Neural crest cell (in vitro differentiated cells): ENCODE data around the gene GTF2H2. TPM values are rescaled to one million over a fixed set of nuclear protein-coding genes. Genes with fewer than 3 reads are reported as not detected.
"Not testable (repeated sequence)": the region's sequence is repeated elsewhere in the genome, so short reads cannot be mapped to it uniquely, and the experiment has no call there.

Source experiments
- DNase-seq: peaks from one replicate; pipeline ENCODE4 v3.0.0; 2021; ENCODE audit warnings: low read depth, mixed read lengths, low spot score
- H3K27ac Mint-ChIP-seq: one replicate; pipeline ENCODE4 v1.8.0; 2021; ENCODE audit warnings: mild to moderate bottlenecking, mixed read lengths; ENCODE audit not compliant: unreplicated experiment
- H3K27me3 Mint-ChIP-seq: 2 replicates; pipeline ENCODE4 v1.8.0; 2021; ENCODE audit warnings: low read depth, mild to moderate bottlenecking, mixed read lengths
- H3K36me3 Mint-ChIP-seq: 2 replicates; pipeline ENCODE4 v1.8.0; 2021; ENCODE audit warnings: low read depth, mild to moderate bottlenecking, mixed read lengths
- H3K4me1 Mint-ChIP-seq: 2 replicates; pipeline ENCODE4 v1.8.0; 2021; ENCODE audit warnings: mixed read lengths
- H3K4me3 Mint-ChIP-seq: one replicate; pipeline ENCODE4 v1.8.0; 2021; ENCODE audit warnings: mild to moderate bottlenecking, mixed read lengths
- H3K9me3 Mint-ChIP-seq: 2 replicates; pipeline ENCODE4 v1.8.0; 2021; ENCODE audit warnings: mixed read lengths
- long read RNA-seq: library from polyadenylated mRNA; unstranded; transcript quantifications from one replicate; pipeline ENCODE4 v2.0.0, GENCODE V29; 2020
- total RNA-seq: library from RNA; stranded (reverse); gene quantifications from 2 replicates; pipeline ENCODE4 v1.2.1, GENCODE V29; 2021

Gene GTF2H2
- total RNA-seq = 42.0 and 46.5 TPM in 2 replicates
- long read RNA-seq, full-length matches to known transcripts = 12 of 84 reads
- long read RNA-seq, partial matches to known transcripts = 16 of 84 reads
- long read RNA-seq, other reads (novel, unspliced or antisense) = 56 of 84 reads

GRCh38 chr5:71067262-71067928 is at the start of gene GTF2H2:
Gene GTF2H2, minus strand, starts transcription at chr5:71067676. Its CDS starts 4,913 bp downstream, at chr5:71062763.
- H3K27me3 Mint-ChIP-seq, H3K4me1 Mint-ChIP-seq, H3K36me3 Mint-ChIP-seq, H3K27ac Mint-ChIP-seq, DNase-seq, H3K9me3 Mint-ChIP-seq, H3K4me3 Mint-ChIP-seq: not testable (repeated sequence)

- not testable (repeated sequence) for H3K36me3 Mint-ChIP-seq
These were observed 42.3 kb upstream of the GTF2H2 start for GRCh38 chr5:71109730-71110275.

GRCh38 chr5:71099996-71100395 is 32.5 kb upstream of the GTF2H2 start:
- H3K36me3 Mint-ChIP-seq = not testable (repeated sequence)

More at GRCh38 chr5:71109730-71110275, 42.3 kb upstream of the GTF2H2 start:
- not testable (repeated sequence) for DNase-seq, H3K4me1 Mint-ChIP-seq, H3K27ac Mint-ChIP-seq, H3K9me3 Mint-ChIP-seq, H3K4me3 Mint-ChIP-seq, H3K27me3 Mint-ChIP-seq

GRCh38 chr5:71097930-71098203 is 30.4 kb upstream of the GTF2H2 start:
- H3K4me1 Mint-ChIP-seq, DNase-seq: not testable (repeated sequence)

More at GRCh38 chr5:71099996-71100395, 32.5 kb upstream of the GTF2H2 start:
- H3K9me3 Mint-ChIP-seq, H3K27me3 Mint-ChIP-seq, DNase-seq, H3K4me1 Mint-ChIP-seq, H3K4me3 Mint-ChIP-seq, H3K27ac Mint-ChIP-seq: not testable (repeated sequence)

GRCh38 chr5:71097173-71097929 is 29.9 kb upstream of the GTF2H2 start:
- H3K36me3 Mint-ChIP-seq, H3K27ac Mint-ChIP-seq, H3K4me1 Mint-ChIP-seq, H3K27me3 Mint-ChIP-seq, DNase-seq, H3K4me3 Mint-ChIP-seq, H3K9me3 Mint-ChIP-seq: not testable (repeated sequence)

More at GRCh38 chr5:71097930-71098203, 30.4 kb upstream of the GTF2H2 start:
- not testable (repeated sequence) for H3K27ac Mint-ChIP-seq, H3K36me3 Mint-ChIP-seq, H3K4me3 Mint-ChIP-seq, H3K9me3 Mint-ChIP-seq, H3K27me3 Mint-ChIP-seq

- not testable (repeated sequence) for H3K27ac Mint-ChIP-seq, DNase-seq, H3K4me1 Mint-ChIP-seq, H3K9me3 Mint-ChIP-seq, H3K4me3 Mint-ChIP-seq, H3K27me3 Mint-ChIP-seq, H3K36me3 Mint-ChIP-seq
These were observed 22.3 kb upstream of the GTF2H2 start for GRCh38 chr5:71089773-71090172.

GRCh38 chr5:71088754-71089153 is 21.3 kb upstream of the GTF2H2 start:
- H3K27ac Mint-ChIP-seq, H3K36me3 Mint-ChIP-seq, DNase-seq, H3K4me3 Mint-ChIP-seq, H3K9me3 Mint-ChIP-seq, H3K4me1 Mint-ChIP-seq, H3K27me3 Mint-ChIP-seq: not testable (repeated sequence)

- not testable (repeated sequence) for H3K36me3 Mint-ChIP-seq, H3K4me3 Mint-ChIP-seq, H3K27ac Mint-ChIP-seq, H3K9me3 Mint-ChIP-seq, H3K27me3 Mint-ChIP-seq, DNase-seq, H3K4me1 Mint-ChIP-seq
These were observed 18.7 kb upstream of the GTF2H2 start for GRCh38 chr5:71086145-71086544.

GRCh38 chr5:71084280-71085063 is 17.0 kb upstream of the GTF2H2 start:
- H3K4me3 Mint-ChIP-seq, DNase-seq, H3K27ac Mint-ChIP-seq, H3K27me3 Mint-ChIP-seq, H3K36me3 Mint-ChIP-seq, H3K9me3 Mint-ChIP-seq, H3K4me1 Mint-ChIP-seq: not testable (repeated sequence)

GRCh38 chr5:71082898-71083297 is 15.4 kb upstream of the GTF2H2 start:
- not testable (repeated sequence) for H3K4me1 Mint-ChIP-seq, H3K4me3 Mint-ChIP-seq, DNase-seq, H3K27ac Mint-ChIP-seq, H3K36me3 Mint-ChIP-seq, H3K27me3 Mint-ChIP-seq, H3K9me3 Mint-ChIP-seq

GRCh38 chr5:71082340-71082739 is 14.9 kb upstream of the GTF2H2 start:
- not testable (repeated sequence) for H3K4me1 Mint-ChIP-seq, H3K27ac Mint-ChIP-seq, H3K36me3 Mint-ChIP-seq, DNase-seq, H3K27me3 Mint-ChIP-seq, H3K9me3 Mint-ChIP-seq, H3K4me3 Mint-ChIP-seq

GRCh38 chr5:71061322-71061721 is 6.2 kb downstream of the GTF2H2 start:
- not testable (repeated sequence) for H3K4me1 Mint-ChIP-seq, H3K27ac Mint-ChIP-seq, H3K27me3 Mint-ChIP-seq, H3K9me3 Mint-ChIP-seq, DNase-seq, H3K4me3 Mint-ChIP-seq, H3K36me3 Mint-ChIP-seq

GRCh38 chr5:71059426-71059825 is 8.1 kb downstream of the GTF2H2 start:
- H3K4me3 Mint-ChIP-seq, H3K27ac Mint-ChIP-seq, DNase-seq, H3K4me1 Mint-ChIP-seq, H3K27me3 Mint-ChIP-seq, H3K9me3 Mint-ChIP-seq, H3K36me3 Mint-ChIP-seq: not testable (repeated sequence)
